Fibroblast of skin of back (primary cell): ENCODE results near the gene OSMR. TPM values are rescaled to one million over a fixed set of nuclear protein-coding genes. Genes with fewer than 3 reads are reported as not detected.

Experiments used
- DNase-seq: peaks from one replicate; pipeline ENCODE4 v3.0.0-alpha.2; 2013
- polyA plus RNA-seq, 2 experiments: library from polyadenylated mRNA; unstranded; fragments of 120-200 nt; gene quantifications; one replicate each; pipeline ENCODE4 v1.2.1, GENCODE V29; 2013; ENCODE audit not compliant: insufficient read length in 2 of 2

Gene OSMR
- polyA plus RNA-seq (2013, experiment 1 of 2; ENCODE audit: insufficient read length), result 63.7 TPM
- 64.4 TPM for polyA plus RNA-seq (2013, experiment 2 of 2; ENCODE audit: insufficient read length)

- peak; percentile 99 for DNase-seq
These were observed at the start of gene OSMR for GRCh38 chr5:38845526-38846378. Gene OSMR, plus strand, starts transcription at chr5:38846012. Its CDS starts 23,033 bp downstream, at chr5:38869045.

- DNase-seq, result no peak
These were observed 49.1 kb upstream of the OSMR start for GRCh38 chr5:38796742-38797108.

GRCh38 chr5:38797838-38798237, 48.0 kb upstream of the OSMR start:
- DNase-seq, result no peak

GRCh38 chr5:38799556-38800377, 46.0 kb upstream of the OSMR start:
- no peak for DNase-seq

- no peak for DNase-seq
These were observed 45.3 kb upstream of the OSMR start for GRCh38 chr5:38800515-38800914.

- DNase-seq, result no peak
These were observed 43.7 kb upstream of the OSMR start for GRCh38 chr5:38802125-38802524.

GRCh38 chr5:38803246-38803645, 42.6 kb upstream of the OSMR start:
- DNase-seq, result no peak

GRCh38 chr5:38806775-38807258, 39.0 kb upstream of the OSMR start:
- DNase-seq, result peak; percentile 94

GRCh38 chr5:38807570-38808483, 38.0 kb upstream of the OSMR start:
- DNase-seq, result peak; percentile 82

GRCh38 chr5:38808666-38809343, 37.0 kb upstream of the OSMR start:
- DNase-seq, result no peak

GRCh38 chr5:38809388-38810359, 36.1 kb upstream of the OSMR start:
- peak; percentile 81 for DNase-seq

- no peak for DNase-seq
These were observed 30.9 kb upstream of the OSMR start for GRCh38 chr5:38814879-38815278.

GRCh38 chr5:38816083-38817030, 29.5 kb upstream of the OSMR start:
- DNase-seq, result no peak

- no peak for DNase-seq
These were observed 24.1 kb upstream of the OSMR start for GRCh38 chr5:38821679-38822078.

GRCh38 chr5:38823503-38823902, 22.3 kb upstream of the OSMR start:
- no peak for DNase-seq

- no peak for DNase-seq
These were observed 21.0 kb upstream of the OSMR start for GRCh38 chr5:38824821-38825220.

- peak; percentile 67 for DNase-seq
These were observed 20.3 kb upstream of the OSMR start for GRCh38 chr5:38825494-38825893.

- DNase-seq, result peak; percentile 61
These were observed 18.3 kb upstream of the OSMR start for GRCh38 chr5:38827525-38827924.

GRCh38 chr5:38830521-38831051, 15.2 kb upstream of the OSMR start:
- DNase-seq, result no peak
